HG03103 (cell line): ENCODE results near the gene UMPS.

Experiments
- ATAC-seq: cut with Tn5 transposase; IDR thresholded peaks from one replicate; pipeline ENCODE4 v1.9.1; 2021; ENCODE audit warnings: low read depth; ENCODE audit not compliant: unreplicated experiment

UMPS gene

GRCh38 chr3:124793054-124793739 is 62.9 kb downstream of the UMPS start:
- no peak for ATAC-seq

- ATAC-seq, result no peak
Observed at GRCh38 chr3:124796477-124796876, 66.2 kb downstream of the UMPS start.

- ATAC-seq, result no peak
Observed at GRCh38 chr3:124797426-124797945, 67.2 kb downstream of the UMPS start.
